ENCODE results near the gene MAP7.

Gene MAP7

GRCh38 chr6:136506124-136506799 is 44.0 kb downstream of the MAP7 start:
- Histone ChIP-seq H3K27ac (no peak overlapping the region), H3K9me3 (no peaks in the 10 kb centered on the region), H3K4me1 (ENCODE audit: control insufficient read depth in 1 of 2, insufficient read depth in 1 of 2, low read depth in 1 of 2, low read length in 1 of 2) (no peaks in the 10 kb centered on the region), H3K4me3 (ENCODE audit: low read depth in 1 of 2, low read length in 1 of 2) (no peak overlapping the region), H3K36me3 (no peaks in the 10 kb centered on the region), H3K27me3 (no peaks in the 10 kb centered on the region)
- TF ChIP-seq CTCF (IDR thresholded peaks at IDR 0.05), result no peak

GRCh38 chr6:136503303-136504029 is 46.8 kb downstream of the MAP7 start:
- Histone ChIP-seq H3K9me3 (no peaks in the 10 kb centered on the region), H3K27me3 (no peaks in the 10 kb centered on the region), H3K27ac (no peak overlapping the region), H3K36me3 (no peaks in the 10 kb centered on the region), H3K4me1 (ENCODE audit: control insufficient read depth in 1 of 2, insufficient read depth in 1 of 2, low read depth in 1 of 2, low read length in 1 of 2) (no peaks in the 10 kb centered on the region), H3K4me3 (ENCODE audit: low read depth in 1 of 2, low read length in 1 of 2) (no peak overlapping the region)
- no peak for TF ChIP-seq CTCF (IDR thresholded peaks at IDR 0.05)

- no peak for TF ChIP-seq CTCF (IDR thresholded peaks at IDR 0.05)
- Histone ChIP-seq H3K36me3 (no peaks in the 10 kb centered on the region), H3K27ac (no peak overlapping the region), H3K4me1 (ENCODE audit: control insufficient read depth in 1 of 2, insufficient read depth in 1 of 2, low read depth in 1 of 2, low read length in 1 of 2) (no peaks in the 10 kb centered on the region), H3K27me3 (no peaks in the 10 kb centered on the region), H3K4me3 (ENCODE audit: low read depth in 1 of 2, low read length in 1 of 2) (no peak overlapping the region), H3K9me3 (no peaks in the 10 kb centered on the region)
These were observed 47.4 kb downstream of the MAP7 start for GRCh38 chr6:136502786-136503185.

GRCh38 chr6:136501514-136501913 is 48.7 kb downstream of the MAP7 start:
- Histone ChIP-seq H3K27ac (no peak overlapping the region), H3K4me1 (ENCODE audit: control insufficient read depth in 1 of 2, insufficient read depth in 1 of 2, low read depth in 1 of 2, low read length in 1 of 2) (no peaks in the 10 kb centered on the region), H3K9me3 (no peaks in the 10 kb centered on the region), H3K27me3 (no peaks in the 10 kb centered on the region), H3K36me3 (no peaks in the 10 kb centered on the region), H3K4me3 (ENCODE audit: low read depth in 1 of 2, low read length in 1 of 2) (no peak overlapping the region)
- TF ChIP-seq CTCF (IDR thresholded peaks at IDR 0.05), result no peak

- Histone ChIP-seq H3K4me1 (ENCODE audit: control insufficient read depth in 1 of 2, insufficient read depth in 1 of 2, low read depth in 1 of 2, low read length in 1 of 2) (no peaks in the 10 kb centered on the region), H3K36me3 (no peaks in the 10 kb centered on the region), H3K4me3 (ENCODE audit: low read depth in 1 of 2, low read length in 1 of 2) (no peak overlapping the region), H3K9me3 (no peaks in the 10 kb centered on the region), H3K27ac (no peak overlapping the region), H3K27me3 (no peaks in the 10 kb centered on the region)
- TF ChIP-seq CTCF (IDR thresholded peaks at IDR 0.05), result no peak
These were observed 49.1 kb downstream of the MAP7 start for GRCh38 chr6:136501096-136501495.
